ENCODE data around the gene AZI2.
A peak's percentile ranks its signal among the peaks of the same experiment; 100 is the strongest.

AZI2 gene

GRCh38 chr3:28300345-28300962 is 48.2 kb downstream of the AZI2 start:
- DNase-seq: no peak

DNA sequence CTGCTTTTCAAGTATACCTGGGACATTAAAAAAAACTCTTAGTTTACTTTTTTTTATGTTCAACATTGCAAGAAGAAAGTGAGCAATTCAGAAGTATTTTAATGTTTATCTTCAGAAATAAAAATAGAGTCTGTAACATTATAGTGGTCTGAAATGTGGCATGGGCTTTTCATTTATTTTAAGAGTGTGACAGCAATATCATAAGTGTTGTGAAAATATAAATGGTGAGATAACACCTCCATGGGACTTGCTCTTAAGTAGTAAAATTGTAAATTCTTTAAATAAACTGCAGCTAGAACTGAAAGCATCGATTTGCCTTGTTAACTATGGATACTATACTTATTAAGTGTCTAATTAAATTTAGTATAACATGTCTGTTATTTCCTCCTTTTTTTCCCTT is 48.9 kb downstream of the AZI2 start:
- no peak for DNase-seq

DNA sequence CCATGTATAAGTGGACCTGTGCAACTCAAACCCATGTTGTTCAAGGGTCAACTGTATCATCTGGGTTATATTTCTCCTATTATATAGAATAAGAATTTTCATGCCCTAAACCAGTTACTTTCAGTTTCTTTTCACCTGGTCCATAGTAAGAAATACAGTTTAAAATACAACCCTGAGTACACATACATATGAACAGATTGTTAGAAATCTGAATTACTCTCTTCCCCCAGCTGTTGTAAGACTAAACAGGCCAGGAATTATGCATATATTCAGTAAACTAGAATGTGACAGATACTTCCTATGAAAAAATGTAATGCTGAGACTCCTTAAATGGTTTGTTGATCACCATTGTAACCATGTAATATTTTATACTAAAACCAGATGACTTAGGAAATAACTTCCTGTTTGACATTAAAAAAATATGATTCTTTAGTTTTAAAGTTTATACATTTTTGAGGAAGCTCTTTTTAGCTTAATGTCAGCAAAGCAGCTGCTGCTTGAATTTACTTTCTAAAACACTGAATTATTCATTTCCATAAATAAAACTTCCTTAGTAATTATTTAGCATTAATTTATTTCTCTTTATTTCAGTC is 52.6 kb downstream of the AZI2 start:
- no peak for DNase-seq

- no peak for DNase-seq
Measured at GRCh38 chr3:28294667-28295413, 53.8 kb downstream of the AZI2 start.

DNA sequence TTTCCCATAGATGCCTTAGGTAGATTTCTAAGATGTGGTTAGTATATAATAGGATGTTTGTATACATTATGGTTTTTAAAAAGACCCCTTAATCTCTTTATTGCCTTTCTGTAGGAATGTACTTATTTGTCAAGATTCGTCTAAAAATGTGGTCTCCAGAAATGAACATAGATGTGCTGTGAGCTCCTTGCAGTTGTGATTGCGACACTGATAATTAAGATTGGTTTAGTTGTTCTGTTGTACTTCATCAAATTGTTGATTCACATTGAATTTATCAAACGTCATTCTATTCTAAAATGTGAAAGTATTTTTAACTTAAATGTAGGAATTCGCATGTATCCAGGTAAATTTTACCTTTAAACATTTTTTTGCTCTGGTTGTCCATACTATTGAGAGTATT is 56.0 kb downstream of the AZI2 start:
- no peak for DNase-seq

DNA sequence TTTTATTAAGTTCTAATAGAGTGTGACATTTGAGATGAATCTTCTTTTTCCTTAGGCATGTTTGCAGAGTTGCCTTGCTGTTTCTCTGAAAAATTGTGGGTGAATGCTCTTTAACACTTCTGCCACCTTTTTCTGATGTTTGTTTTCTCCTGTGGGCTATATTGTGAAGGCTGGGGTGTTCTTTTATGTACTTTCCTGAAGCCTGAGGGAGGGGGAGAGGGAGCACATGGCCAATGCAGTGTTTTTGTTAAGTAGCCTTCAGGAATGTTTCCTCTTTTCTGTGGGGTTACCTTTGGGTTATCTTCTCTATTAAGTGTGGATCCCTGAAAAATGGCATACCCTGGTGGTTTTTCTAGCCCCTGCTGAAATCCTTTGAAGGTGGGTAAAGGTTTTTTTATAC is 57.0 kb downstream of the AZI2 start:
- peak in 1 of 2 donors; percentile 9 for DNase-seq

GRCh38 chr3:28290863-28291300 is 57.7 kb downstream of the AZI2 start:
- DNase-seq: no peak

DNA sequence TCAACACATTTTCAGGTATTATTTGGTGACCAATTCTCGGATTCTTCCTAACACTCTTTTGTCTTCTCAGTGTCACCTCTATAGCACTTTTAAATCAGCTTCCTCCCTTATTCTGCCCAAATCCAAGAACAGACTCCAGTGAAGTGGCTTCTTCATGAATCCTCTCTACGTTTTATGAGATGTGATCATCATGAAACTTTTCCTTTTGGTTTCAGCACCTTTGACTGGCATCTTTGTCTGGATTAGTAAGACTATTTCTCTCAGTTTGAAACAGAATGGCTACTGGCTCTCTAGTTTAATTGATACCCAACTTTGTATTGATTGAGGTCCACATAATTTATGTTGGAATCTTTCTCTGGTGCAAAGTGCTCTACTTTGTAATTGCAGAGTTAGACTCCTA is 61.6 kb downstream of the AZI2 start:
- DNase-seq: no peak

DNA sequence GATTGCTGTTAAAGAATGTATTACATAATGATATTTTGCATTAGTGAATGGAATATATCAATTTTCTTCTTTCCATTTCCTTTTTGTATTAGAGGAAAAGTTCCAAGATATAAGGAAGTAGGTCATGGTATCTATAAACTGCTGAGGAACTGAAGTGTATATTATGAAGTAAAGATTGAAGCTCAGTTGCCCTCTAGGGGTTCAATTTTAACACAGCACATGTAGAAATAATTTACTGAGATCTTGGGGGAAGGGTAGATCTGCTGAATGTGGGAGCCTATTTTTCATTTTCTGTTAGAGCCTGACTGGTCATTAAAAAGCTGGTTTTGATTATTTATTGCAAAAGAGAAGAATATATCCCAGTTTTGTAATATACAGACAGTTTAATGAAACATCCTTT is 62.0 kb downstream of the AZI2 start:
- peak in 1 of 2 donors; percentile 50 for DNase-seq

DNA sequence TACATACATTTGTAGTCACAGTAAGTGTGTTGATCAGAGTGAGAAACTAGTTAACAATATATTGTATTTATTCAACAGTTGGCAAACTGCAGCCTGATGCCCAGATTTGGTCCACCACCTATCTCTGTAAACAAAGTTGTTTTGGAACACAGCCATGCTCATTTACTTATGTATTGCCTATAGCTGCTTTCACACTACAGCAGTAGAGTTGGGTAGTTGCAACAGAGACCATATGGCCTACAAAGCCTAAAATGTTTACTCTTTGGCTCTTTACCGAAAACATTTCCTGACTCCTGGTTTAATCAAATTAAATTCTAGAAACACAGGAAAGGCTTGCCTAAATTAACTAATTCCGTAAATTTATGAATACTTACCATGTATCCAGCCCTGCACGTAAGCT is 67.8 kb downstream of the AZI2 start:
- no peak for DNase-seq

DNA sequence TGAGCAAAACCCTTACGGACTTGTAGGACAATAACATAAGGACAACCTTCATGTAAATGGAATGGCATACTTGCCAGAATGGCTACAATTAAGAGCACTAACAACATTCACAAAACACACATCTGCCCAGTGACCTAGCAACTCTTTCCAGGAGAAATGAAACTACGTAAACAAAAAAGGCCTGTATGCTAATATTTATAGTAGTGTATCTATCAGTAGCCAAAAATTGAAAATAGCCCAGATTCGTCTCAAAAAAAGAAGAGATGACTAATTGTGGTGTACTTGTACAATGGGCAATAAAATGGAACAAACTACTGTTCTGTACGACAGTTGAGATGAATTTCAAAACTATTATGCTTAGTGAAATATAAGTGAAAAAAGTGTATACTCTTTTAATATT is 68.9 kb downstream of the AZI2 start:
- no peak for DNase-seq

GRCh38 chr3:28278918-28279317 is 69.7 kb downstream of the AZI2 start:
- DNase-seq: no peak

DNA sequence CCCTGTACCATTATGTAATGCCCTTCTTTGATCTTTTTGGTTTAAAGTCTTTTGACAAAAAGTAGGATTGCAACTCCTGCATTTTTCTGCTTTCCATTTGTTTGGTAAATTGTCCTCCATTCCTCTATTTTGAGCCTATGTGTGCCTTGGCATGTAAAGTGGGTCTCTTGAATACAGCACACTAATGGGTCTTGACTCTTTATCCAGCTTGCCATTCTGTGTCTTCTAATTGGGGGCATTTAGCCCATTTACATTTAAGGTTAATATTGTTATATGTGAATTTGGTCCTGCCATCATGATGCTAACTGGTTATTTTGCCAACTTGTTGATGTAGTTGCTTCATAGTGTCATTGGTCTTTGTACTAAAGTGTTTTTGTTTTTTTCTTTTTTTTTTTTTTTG is 74.8 kb downstream of the AZI2 start:
- DNase-seq: no peak

All from CD4-positive, alpha-beta T cell treated with Interleukin-1 beta for 1 hour (primary cell).